SK-N-SH (cell line): ENCODE results near the gene FAM107A. TPM values are rescaled to one million over a fixed set of nuclear protein-coding genes. Genes with fewer than 3 reads are reported as not detected.

ENCODE experiments used
- CTCF ChIA-PET: fragments of 300-600, 350-600 bp; formaldehyde crosslinking; extraction: SDS; loops from one replicate; lab custom pipeline; 2021; lab: Yijun Ruan, JAX
- POLR2A ChIA-PET: fragments of 350-600 bp; sonication (Branson Sonifier 250); formaldehyde crosslinking; extraction: SDS; loops from one replicate; lab custom pipeline; 2020; ENCODE audit warnings: antibody characterized with exemption, inconsistent platforms; lab: Yijun Ruan, JAX
- DNase-seq: peaks from one replicate; pipeline ENCODE4 v3.0.0; 2012
- H2AFZ ChIP-seq: fragments of 200-600 bp; sonication (generic); 2 replicates; pipeline ENCODE4 v1.8.1; 2016; ENCODE audit warnings: antibody characterized with exemption, mild to moderate bottlenecking, low read depth
- H3F3A ChIP-seq: fragments of 200-600 bp; sonication (generic); replicated peaks from 2 replicates; pipeline ENCODE3; 2016; ENCODE audit warnings: antibody characterized with exemption, mild to moderate bottlenecking; ENCODE audit not compliant: insufficient read depth
- H3K27ac ChIP-seq, 2 experiments: fragments of 200-500 bp in 1 of 2; fragments of 200-600 bp in 1 of 2; sonication (Bioruptor generic) in 1 of 2; sonication (generic), shearing (Covaris generic) in 1 of 2; 2 replicates each; pipeline versions ENCODE4 v1.5.1 to v1.6.1; 2014 to 2016; ENCODE audit warnings: low read depth in 2 of 2, inconsistent platforms in 1 of 2, low read length in 1 of 2, mild to moderate bottlenecking in 1 of 2, mixed read lengths in 1 of 2
- H3K27me3 ChIP-seq: fragments of 200-600 bp; sonication (generic), shearing (Covaris generic); 2 replicates; pipeline ENCODE4 v1.6.1; 2016; ENCODE audit warnings: mixed run types; ENCODE audit not compliant: insufficient read depth
- H3K36me3 ChIP-seq, 2 experiments: fragments of 200-500 bp in 1 of 2; fragments of 200-600 bp in 1 of 2; sonication (Bioruptor generic) in 1 of 2; sonication (generic) in 1 of 2; replicated peaks in 1 of 2; 2 replicates each; pipeline versions ENCODE3 to v1.5.1; 2014 to 2016; ENCODE audit warnings: low read length in 1 of 2, mild to moderate bottlenecking in 1 of 2; ENCODE audit not compliant: insufficient read depth in 2 of 2, control insufficient read depth in 1 of 2
- H3K4me1 ChIP-seq, 2 experiments: fragments of 200-500 bp in 1 of 2; fragments of 200-600 bp in 1 of 2; sonication (Bioruptor generic) in 1 of 2; sonication (generic), shearing (Covaris generic) in 1 of 2; 2 replicates each; pipeline versions ENCODE4 v1.5.1 to v1.6.1; 2014 to 2016; ENCODE audit warnings: low read depth in 1 of 2, low read length in 1 of 2, mixed run types in 1 of 2; ENCODE audit not compliant: insufficient read depth in 2 of 2, control insufficient read depth in 1 of 2
- H3K4me2 ChIP-seq: fragments of 200-600 bp; sonication (generic), shearing (Covaris generic); 2 replicates; pipeline ENCODE4 v1.6.1; 2017; ENCODE audit warnings: mixed run types
- H3K4me3 ChIP-seq, 2 experiments: fragments of 200-500 bp in 1 of 2; fragments of 200-600 bp in 1 of 2; sonication (Bioruptor generic) in 1 of 2; sonication (generic), shearing (Covaris generic) in 1 of 2; 2 replicates each; pipeline versions ENCODE4 v1.5.1 to v1.8.1; 2014 to 2016; ENCODE audit warnings: low read depth in 2 of 2, inconsistent platforms in 1 of 2, low read length in 1 of 2, mild to moderate bottlenecking in 1 of 2, mixed read lengths in 1 of 2, moderate library complexity in 1 of 2
- H3K79me2 ChIP-seq: fragments of 200-600 bp; sonication (generic); 2 replicates; pipeline ENCODE4 v1.8.1; 2017; ENCODE audit warnings: mild to moderate bottlenecking; ENCODE audit not compliant: insufficient read depth
- H3K9ac ChIP-seq: fragments of 200-600 bp; sonication (generic); 2 replicates; pipeline ENCODE4 v1.6.1; 2017; ENCODE audit warnings: mixed run types
- H3K9me2 ChIP-seq: fragments of 200-600 bp; sonication (generic); 2 replicates; pipeline ENCODE4 v1.6.1; 2017; ENCODE audit warnings: mixed run types
- H3K9me3 ChIP-seq: fragments of 200-600 bp; sonication (generic); 2 replicates; pipeline ENCODE4 v1.6.1; 2017; ENCODE audit warnings: mixed run types, mild to moderate bottlenecking, moderate library complexity
- H4K20me1 ChIP-seq: fragments of 200-600 bp; sonication (generic); 2 replicates; pipeline ENCODE4 v1.6.1; 2017; ENCODE audit warnings: mild to moderate bottlenecking, mixed run types; ENCODE audit not compliant: insufficient read depth
- EZH2phosphoT487 ChIP-seq: fragments of 200-600 bp; sonication (generic); IDR thresholded peaks from 2 replicates; pipeline ENCODE4 v1.6.1; 2017; ENCODE audit warnings: low read depth, mixed run types, mild to moderate bottlenecking, antibody characterized with exemption, moderate library complexity, borderline replicate concordance
- FOSL2 ChIP-seq: IDR thresholded peaks from 2 replicates; pipeline ENCODE4 v1.4.0; 2012; ENCODE audit warnings: low read depth, mild to moderate bottlenecking, moderate library complexity, borderline replicate concordance
- FOXM1 ChIP-seq: IDR thresholded peaks from 2 replicates; pipeline ENCODE4 v1.4.0; 2012; ENCODE audit warnings: low read depth, mild to moderate bottlenecking
- GABPA ChIP-seq: IDR thresholded peaks from 2 replicates; pipeline ENCODE4 v1.4.0; 2012; ENCODE audit warnings: low read depth, mild to moderate bottlenecking
- GATA2 ChIP-seq: sonication (generic); formaldehyde crosslinking; IDR thresholded peaks from 2 replicates; pipeline ENCODE4 v1.5.0; 2020; ENCODE audit warnings: mild to moderate bottlenecking, missing genetic modification reagents
- JUND ChIP-seq: IDR thresholded peaks from 2 replicates; pipeline ENCODE4 v1.4.0; 2012
- MAX ChIP-seq: IDR thresholded peaks from 2 replicates; pipeline ENCODE4 v1.4.0; 2012; ENCODE audit warnings: low read depth
- MEF2A ChIP-seq: IDR thresholded peaks from 2 replicates; pipeline ENCODE4 v1.4.0; 2012; ENCODE audit warnings: low read depth, borderline replicate concordance
- NFIC ChIP-seq: IDR thresholded peaks from 2 replicates; pipeline ENCODE4 v1.4.0; 2012; ENCODE audit warnings: borderline replicate concordance
- NRF1 ChIP-seq: IDR thresholded peaks from 2 replicates; pipeline ENCODE4 v1.6.1; 2012; ENCODE audit warnings: low read depth, mild to moderate bottlenecking, low read length
- PBX3 ChIP-seq: IDR thresholded peaks from 2 replicates; pipeline ENCODE4; 2012
- POLR2AphosphoS5 ChIP-seq: IDR thresholded peaks from 2 replicates; pipeline ENCODE4 v1.6.1; 2012; ENCODE audit warnings: low read depth, low read length
- RAD21 ChIP-seq: IDR thresholded peaks from 2 replicates; pipeline ENCODE4 v1.6.1; 2012; ENCODE audit warnings: mild to moderate bottlenecking, low read length
- RCOR1 ChIP-seq: fragments of 150-350 bp; IDR thresholded peaks from 2 replicates; pipeline ENCODE4 v1.6.1; 2017; ENCODE audit warnings: antibody characterized with exemption, low read length
- SIN3A ChIP-seq: IDR thresholded peaks from 2 replicates; pipeline ENCODE4 v1.6.1; 2012; ENCODE audit warnings: low read depth, mild to moderate bottlenecking, low read length, moderate library complexity, borderline replicate concordance
- SMC3 ChIP-seq: IDR thresholded peaks from 2 replicates; pipeline ENCODE4 v1.6.1; 2012; ENCODE audit warnings: low read depth, low read length, improper control_type of control experiment
- TCF12 ChIP-seq: IDR thresholded peaks from 2 replicates; pipeline ENCODE4 v1.4.0; 2012
- TEAD4 ChIP-seq: IDR thresholded peaks from 2 replicates; pipeline ENCODE4 v1.4.0; 2012; ENCODE audit warnings: mild to moderate bottlenecking, borderline replicate concordance; ENCODE audit not compliant: insufficient read depth
- YY1 ChIP-seq: IDR thresholded peaks from 2 replicates; pipeline ENCODE4 v1.4.0; 2012; ENCODE audit warnings: low read depth, mild to moderate bottlenecking
- WGBS: methylation state at CpG from one replicate; pipeline ENCODE4 v1.1.6; 2017; ENCODE audit warnings: low lambda C conversion rate; 5-methylcytosine and 5-hydroxymethylcytosine counted together
- polyA plus RNA-seq, 3 experiments: library from polyadenylated mRNA; depleted of rRNA; stranded (reverse); fragments of >200 nt; gene quantifications; 2 replicates each; pipeline ENCODE4 v1.2.3, GENCODE V29; 2012
- TF ChIP-seq, protein P1 (sequence below): IDR thresholded peaks from 2 replicates; pipeline ENCODE4 v1.6.1; 2012; ENCODE audit warnings: mild to moderate bottlenecking, low read depth, low read length, moderate library complexity

The FAM107A gene
- polyA plus RNA-seq, 1 of the 3 experiments (the other 2 are of a cell fraction) = 0.02 TPM

DNA sequence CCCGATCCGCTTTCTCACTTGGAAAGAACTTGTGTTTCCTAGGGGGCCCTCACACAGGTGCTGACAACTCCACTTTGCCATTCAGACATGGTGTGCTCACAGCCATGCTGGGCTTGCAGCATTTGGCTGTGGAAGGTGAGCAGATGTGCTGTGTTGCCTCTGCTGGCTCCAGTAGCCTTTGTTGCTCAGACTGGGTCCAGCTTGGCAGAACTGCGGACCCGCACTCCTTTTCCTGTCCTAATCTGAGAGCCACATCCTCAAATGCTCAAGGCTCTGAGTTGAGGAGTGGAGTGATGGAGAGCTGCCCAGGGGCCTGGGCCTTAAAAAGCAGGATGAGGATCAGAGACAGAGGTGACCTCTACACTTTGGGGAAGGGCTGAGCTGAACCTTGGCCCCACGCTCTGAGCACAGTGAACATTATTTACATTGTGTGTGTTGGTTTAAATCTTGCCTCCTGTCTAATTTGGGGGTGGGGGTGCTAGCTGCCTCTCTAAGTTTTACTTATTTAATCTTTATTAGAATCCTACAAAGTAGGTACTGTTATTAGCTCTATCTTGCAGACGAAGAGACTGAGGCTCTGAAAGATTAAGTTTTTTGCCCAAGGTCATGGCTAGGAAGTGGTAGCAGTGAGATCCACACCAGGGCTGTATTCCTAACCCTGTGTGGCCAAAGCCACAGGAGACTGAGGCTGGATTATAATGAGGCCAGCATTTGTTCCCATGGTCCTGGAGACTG, 57.4 kb downstream of the FAM107A start:
- CTCF ChIA-PET = interaction anchor here (0.9 to 1.5 kb wide), 3 partner anchors 9 to 121 kb away, joined by 3 to 5 read pairs (median 3); no protein-coding TSS in a partner anchor
- POLR2A ChIA-PET = no interaction called here

More for the DNA sequence above, 57.4 kb downstream of the FAM107A start:
- DNase-seq = no peak
- H3K36me3 ChIP-seq = no peaks in the 10 kb centered on the region
- H3K9me2 ChIP-seq = no peaks in the 10 kb centered on the region
- H3K4me1 ChIP-seq = no peaks in the 10 kb centered on the region; a peak in 1 of 4 replicates
- H3F3A ChIP-seq = no peaks in the 10 kb centered on the region
- no peak overlapping the region for H2AFZ ChIP-seq
- H3K9ac ChIP-seq = no peak overlapping the region
- H3K9me3 ChIP-seq = no peaks in the 10 kb centered on the region
- no peak overlapping the region for H3K27ac ChIP-seq
- H3K4me3 ChIP-seq = no peak overlapping the region
- H3K27me3 ChIP-seq = no peaks in the 10 kb centered on the region
- no peaks in the 10 kb centered on the region for H3K79me2 ChIP-seq
- H3K4me2 ChIP-seq = no peak overlapping the region
- H4K20me1 ChIP-seq = no peaks in the 10 kb centered on the region
- WGBS = 96% methylated on average over 4 of the region's 6 CpGs
- TF ChIP-seq NRF1 (no peak), MAX (no peak), FOXM1 (no peak), POLR2AphosphoS5 (no peak), TEAD4 (no peak), TCF12 (no peak), GABPA (no peak), FOSL2 (no peak), YY1 (no peak), MEF2A (no peak), RAD21 (no peak), SIN3A (no peak), GATA2 (CRISPR knock-in tag) (no peak), PBX3 (no peak), NFIC (no peak), EZH2phosphoT487 (no peak), JUND (no peak), SMC3 (no peak), RCOR1 (no peak)
- TF ChIP-seq, protein P1, sequence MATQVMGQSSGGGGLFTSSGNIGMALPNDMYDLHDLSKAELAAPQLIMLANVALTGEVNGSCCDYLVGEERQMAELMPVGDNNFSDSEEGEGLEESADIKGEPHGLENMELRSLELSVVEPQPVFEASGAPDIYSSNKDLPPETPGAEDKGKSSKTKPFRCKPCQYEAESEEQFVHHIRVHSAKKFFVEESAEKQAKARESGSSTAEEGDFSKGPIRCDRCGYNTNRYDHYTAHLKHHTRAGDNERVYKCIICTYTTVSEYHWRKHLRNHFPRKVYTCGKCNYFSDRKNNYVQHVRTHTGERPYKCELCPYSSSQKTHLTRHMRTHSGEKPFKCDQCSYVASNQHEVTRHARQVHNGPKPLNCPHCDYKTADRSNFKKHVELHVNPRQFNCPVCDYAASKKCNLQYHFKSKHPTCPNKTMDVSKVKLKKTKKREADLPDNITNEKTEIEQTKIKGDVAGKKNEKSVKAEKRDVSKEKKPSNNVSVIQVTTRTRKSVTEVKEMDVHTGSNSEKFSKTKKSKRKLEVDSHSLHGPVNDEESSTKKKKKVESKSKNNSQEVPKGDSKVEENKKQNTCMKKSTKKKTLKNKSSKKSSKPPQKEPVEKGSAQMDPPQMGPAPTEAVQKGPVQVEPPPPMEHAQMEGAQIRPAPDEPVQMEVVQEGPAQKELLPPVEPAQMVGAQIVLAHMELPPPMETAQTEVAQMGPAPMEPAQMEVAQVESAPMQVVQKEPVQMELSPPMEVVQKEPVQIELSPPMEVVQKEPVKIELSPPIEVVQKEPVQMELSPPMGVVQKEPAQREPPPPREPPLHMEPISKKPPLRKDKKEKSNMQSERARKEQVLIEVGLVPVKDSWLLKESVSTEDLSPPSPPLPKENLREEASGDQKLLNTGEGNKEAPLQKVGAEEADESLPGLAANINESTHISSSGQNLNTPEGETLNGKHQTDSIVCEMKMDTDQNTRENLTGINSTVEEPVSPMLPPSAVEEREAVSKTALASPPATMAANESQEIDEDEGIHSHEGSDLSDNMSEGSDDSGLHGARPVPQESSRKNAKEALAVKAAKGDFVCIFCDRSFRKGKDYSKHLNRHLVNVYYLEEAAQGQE = no peak
